HG03280 (cell line): ENCODE measurements around the gene STX18.
A peak's percentile ranks its signal among the peaks of the same experiment; 100 is the strongest.
"Not testable (repeated sequence)": the region's sequence is repeated elsewhere in the genome, so short reads cannot be mapped to it uniquely, and the experiment has no call there.

Experiments used
- ATAC-seq: cut with Tn5 transposase; IDR thresholded peaks from one replicate; pipeline ENCODE4 v1.9.1; 2021; ENCODE audit warnings: mild to moderate bottlenecking, moderate library complexity; ENCODE audit not compliant: unreplicated experiment

Gene STX18

DNA sequence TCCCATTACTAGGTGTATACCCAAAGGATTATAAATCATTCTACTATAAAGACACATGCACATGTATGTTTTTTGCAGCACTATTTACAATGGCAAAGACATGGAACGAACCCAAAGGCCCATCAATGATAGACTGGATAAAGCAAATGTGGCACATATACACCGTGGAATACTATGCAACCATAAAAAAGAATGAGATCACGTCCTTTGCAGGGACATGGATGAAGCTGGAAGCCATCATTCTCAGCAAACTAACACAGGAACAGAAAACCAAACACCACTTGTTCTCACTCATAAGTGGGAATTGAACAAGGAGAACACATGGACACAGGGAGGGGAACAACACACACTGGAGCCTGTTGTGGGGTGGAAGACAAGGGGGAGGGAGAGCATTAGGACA, 31.2 kb downstream of the STX18 start:
- not testable (repeated sequence) for ATAC-seq

DNA sequence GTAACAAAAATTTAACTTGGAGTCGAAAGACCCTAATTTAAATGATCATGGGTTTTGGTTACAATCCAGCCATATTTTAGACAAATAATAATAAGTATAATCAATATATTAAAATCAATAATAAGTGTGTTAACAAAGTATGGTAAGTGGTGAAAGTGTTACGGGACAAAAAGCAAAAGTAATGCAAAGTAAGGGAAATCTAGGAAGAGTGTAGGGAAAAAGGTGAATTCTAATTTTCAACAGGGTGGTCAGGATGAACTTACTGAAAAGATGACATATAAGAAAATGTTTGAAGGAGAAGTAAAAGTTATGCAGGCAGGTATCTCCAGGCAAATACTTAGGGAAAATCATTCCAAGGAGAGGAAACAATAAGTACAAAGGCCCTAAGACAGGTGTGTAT, 32.3 kb downstream of the STX18 start:
- ATAC-seq: no peak

DNA sequence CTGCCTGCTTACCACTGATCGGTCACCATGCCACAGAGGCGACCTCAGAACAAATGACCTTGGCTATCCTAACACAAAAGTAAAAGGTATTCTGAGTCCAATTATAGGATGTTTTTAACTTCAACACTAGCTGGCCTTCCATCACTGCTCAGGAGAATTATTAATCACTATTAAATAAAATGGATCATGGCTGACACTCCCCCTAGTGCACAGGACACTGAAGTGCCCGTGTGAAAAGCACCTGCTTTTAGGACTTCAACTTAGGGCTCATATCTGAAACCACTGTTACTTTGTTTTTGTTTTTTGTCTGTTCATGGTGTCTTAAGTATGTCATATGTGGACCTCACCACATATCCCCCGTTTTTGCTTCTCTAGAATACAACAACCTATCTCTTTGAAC, 33.9 kb downstream of the STX18 start:
- ATAC-seq: no peak

DNA sequence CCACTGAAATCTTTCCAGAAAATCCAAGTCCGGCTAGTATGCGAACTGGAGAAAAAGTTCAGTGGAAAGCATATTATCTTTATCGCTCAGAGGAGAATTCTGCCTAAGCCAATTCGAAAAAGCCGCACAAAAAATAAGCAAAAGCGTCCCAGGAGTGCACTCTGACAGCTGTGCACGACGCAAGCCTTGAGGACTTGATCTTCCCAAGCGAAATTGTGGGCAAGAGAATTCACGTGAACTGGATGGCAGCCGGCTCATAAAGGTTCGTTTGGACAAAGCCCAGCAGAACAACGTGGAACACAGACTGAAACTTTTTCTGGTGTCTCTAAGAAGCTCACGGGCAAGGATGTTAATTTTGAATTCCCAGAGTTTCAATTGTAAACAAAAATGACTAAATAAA, 34.4 kb downstream of the STX18 start:
- no peak for ATAC-seq

DNA sequence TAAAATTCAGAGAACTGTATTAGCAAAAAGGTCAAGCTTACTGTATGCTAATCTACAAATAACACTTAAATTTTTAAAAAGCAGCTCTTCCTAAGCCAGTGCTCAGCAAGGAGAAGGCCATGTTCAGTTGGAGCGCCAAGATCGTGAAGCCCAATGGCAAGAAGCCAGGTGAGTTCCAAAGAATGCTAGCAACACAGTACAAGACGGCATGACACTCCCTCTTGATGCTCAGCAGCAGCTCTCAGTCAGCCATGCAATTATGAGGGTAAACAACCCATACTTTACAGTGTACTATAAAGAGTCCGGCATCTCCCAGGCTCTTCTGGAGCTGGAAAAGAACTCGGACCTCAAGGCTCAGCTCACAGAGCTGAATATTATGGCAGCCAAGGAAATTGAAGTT, 34.9 kb downstream of the STX18 start:
- ATAC-seq: no peak

DNA sequence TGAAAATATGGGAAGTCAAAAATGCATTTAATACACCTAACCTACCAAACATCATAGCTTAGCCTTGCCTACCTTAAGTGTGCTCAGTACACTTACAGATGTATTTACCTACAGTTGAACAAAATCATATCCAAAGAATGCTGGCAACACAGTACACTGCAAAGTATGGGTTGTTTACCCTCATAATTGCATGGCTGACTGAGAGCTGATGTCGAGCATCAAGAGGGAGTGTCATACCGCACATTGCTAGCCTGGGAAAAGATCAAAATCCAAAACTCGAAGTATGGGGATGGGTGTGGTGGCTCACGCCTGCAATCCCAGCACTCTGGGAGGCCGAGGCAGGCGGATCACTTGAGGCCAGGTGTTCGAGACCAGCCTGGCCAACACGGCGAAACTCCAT, 36.6 kb downstream of the STX18 start:
- ATAC-seq: not testable (repeated sequence)

DNA sequence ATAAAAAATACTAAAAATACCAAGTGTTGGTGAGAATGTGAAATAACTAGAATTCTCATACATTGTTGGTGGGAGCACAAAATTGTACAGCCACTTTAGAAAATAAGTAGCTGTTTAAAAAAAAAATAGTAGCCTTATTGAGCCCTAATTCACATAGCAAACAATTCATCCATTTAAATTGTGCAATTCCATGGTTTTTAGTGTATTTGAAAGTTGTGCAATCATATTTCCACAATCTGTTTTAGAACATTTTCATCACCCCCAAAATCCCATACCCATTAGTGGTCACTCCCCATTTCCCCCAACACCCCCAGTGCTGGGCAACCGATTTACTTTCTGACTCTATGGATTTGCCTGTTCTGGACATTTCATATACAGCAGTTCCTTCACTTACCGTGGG, 37.1 kb downstream of the STX18 start:
- no peak for ATAC-seq

DNA sequence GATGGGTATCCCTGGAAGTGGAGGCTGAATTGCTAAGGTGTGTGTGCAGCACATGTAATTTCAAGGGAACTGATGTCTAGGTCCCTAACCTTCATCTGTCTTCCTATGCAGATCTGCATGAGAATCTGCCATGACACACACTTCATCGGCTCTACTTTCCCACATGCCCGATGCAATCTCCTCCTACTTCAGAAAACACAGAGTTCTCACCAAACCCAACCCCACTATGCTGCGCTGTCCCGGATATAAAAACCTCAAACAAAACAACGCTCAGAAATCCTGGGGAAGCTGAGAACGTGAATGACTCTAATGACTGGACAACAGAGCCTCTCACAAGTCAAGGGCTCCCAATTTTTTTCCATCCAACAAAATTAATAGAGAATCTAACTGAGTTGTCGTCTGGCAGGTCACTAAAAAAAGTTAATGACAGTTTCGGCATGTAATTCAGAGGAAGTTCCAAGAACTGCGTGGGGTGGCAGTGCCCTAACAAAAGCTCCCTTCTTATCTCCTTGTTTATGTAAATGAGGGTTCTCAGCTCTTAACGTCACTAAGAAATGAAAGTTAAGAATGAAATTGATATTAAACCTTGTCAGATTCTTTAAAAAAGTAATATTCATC, 39.0 kb downstream of the STX18 start:
- no peak for ATAC-seq

DNA sequence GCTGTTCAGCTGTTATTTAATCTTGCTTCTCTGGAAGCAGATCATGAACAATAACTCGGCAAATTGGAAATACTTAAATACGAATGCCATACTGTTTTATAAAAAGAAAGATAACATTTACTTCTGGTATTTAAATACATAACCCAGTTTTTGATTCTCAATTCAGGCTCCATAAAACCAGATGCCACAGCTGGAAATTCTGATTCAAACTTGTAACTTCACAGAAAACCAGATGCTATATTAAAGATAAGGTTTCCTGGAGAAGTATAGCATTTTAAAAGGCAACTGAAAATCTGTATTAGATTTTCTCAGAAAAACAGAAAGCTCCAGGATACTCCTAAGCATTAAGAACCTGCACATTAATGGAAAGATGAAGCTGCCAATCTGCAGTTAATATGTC, 40.2 kb downstream of the STX18 start:
- ATAC-seq: no peak

DNA sequence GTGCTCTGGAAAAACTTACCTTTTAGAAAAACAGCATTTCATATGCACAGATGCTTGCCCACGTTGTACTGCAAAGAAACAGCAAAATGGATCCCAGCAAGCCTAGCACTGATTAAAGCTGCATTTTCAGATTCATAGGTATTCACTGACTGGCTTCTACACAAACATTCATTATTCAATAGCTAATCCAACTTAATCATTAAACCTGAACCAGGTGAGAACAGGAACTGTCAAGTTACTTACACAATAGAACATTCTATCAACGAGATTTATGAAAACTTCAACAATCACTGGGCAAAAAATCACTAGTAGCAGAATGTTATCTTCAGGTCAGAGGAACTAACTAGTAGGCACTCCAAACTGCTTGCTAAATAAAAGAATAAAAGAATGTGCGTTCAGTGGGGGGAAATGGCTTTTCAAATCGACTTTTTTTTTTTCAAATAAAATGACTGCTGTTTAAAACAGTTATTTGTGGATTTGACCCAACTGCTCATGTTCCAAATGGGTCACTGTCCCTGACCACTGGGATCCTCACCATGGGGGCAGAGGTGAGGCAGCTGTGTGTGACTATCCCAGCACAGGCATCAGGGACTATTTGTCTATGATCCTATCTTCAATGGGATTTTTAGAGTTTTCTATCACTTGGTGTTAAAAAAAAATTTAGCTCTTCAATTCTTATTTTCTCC, 42.3 kb downstream of the STX18 start:
- no peak for ATAC-seq

DNA sequence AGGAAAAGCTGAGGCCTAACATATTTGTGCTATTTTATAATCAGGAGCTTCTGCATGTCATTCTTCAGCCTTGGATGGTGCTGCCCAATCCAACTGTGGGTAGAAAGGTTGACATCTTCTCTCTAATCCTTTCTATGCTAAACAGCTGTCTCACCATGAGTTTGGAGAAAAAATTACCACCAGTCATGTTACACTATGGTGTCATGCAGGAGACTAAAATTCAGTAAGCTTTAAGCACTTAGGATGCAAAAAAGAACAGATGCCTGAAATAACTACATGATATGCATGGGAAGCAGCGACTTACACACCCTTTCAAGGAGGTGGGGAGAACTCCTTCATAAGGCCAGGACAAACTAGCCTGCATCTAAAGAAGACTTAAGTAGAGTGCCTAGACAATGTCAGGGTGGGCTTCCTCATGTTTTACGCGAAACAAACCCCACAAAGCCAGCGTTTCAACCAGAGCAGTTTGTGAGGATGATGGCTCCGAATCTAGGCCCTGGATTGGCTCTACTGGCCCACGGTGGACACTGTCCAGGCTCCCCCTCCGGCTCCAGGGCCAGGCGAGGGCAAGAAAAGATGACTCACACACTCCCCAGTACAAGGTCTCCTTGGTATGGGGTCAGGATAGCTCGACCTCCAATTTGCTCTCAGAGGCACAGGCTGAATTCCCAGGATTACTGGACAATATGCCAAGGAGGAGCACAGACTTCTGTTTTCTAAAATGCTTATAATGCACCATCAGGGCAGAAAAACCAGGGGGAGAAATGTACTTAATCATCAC, 45.1 kb downstream of the STX18 start:
- ATAC-seq: no peak

DNA sequence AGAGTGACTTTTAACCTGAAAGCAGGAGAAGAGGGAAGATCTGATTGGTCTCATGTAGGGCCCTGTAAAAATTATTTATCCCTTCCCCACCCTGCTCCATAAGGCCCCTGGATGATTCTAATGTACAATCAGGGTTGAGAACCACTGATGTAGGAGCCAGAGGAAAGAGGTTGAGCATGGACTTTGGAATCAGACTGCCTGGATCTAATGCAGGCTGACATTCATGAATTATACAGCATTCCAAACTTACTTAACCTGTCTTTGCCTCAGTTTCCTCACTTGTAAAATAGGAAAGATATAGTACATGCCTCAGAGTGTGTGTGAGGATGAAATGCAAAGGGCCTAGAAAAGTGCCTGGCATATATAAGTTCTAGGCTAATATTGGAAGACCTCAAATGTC, 47.0 kb downstream of the STX18 start:
- ATAC-seq: no peak

DNA sequence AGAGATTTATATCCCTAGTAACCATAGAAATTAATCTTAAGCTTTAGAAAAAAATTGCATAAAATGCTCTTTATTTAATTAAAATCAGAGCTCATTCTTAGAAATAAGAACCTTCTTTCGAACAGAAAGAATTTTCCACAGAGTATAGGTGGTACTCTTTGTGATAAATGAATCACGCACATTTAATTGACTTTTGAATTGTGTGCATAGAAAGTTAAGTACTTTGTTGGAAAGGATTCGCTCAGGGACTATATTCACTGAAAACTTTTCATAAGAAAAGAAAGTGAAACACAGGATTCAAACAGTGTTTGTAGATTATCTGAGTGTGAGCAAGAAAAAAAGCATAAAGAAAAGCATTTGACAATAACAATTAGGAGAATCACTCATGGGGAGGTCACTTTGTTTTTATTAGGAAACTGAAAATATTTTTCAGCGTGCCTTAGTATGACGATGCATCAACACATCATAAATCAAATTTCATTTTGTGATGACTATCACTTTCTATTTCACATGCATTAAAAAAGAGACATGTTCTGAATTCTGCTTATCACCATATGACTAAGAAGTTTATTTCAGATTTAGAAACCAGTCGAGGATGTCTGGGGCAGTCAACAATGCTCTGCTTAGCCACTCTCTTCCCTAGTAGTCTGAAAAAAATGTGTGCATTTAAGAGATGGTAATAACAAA, 49.5 kb downstream of the STX18 start:
- ATAC-seq: peak; percentile 57

DNA sequence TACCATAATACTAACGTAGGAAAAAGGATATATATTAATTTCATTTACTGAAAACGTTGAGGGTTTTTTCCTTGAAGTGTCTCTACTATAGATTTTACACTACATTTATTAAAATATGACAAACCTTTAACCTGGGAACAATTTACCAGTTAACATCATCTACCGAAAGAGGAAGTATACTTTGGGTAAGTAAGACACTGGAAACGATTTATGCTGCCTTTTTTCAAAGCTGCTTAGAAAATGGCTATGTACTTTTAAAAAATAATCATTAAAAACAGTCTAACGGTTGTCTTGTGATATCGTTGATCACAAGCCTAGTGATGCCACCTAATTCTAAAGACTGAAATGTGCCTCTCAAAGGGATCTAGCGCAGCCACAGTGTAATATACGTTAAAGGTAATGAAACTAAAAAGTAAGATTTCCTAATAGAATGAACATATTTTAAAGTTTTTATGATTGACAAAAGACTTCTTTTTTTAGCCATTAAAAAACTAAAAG, 50.4 kb downstream of the STX18 start:
- ATAC-seq: no peak

DNA sequence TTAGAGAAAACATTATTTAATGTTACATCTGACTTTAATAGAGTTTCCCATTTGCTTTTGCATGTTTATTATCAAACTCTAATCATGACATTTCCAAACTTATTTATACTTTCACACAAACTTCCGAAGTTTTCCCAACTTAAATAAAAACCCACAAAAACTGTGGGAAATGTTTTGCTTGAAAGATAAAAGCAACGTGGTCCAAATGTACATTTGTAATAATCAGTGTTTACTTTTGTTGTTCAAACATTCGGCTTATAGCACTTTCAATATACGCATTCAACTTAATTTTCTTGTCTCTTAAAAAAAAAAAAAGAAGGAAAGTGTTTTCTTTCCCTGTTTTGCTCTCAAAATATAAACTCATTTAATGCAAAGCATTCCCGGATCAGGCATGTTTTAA, 51.0 kb downstream of the STX18 start:
- ATAC-seq: no peak

DNA sequence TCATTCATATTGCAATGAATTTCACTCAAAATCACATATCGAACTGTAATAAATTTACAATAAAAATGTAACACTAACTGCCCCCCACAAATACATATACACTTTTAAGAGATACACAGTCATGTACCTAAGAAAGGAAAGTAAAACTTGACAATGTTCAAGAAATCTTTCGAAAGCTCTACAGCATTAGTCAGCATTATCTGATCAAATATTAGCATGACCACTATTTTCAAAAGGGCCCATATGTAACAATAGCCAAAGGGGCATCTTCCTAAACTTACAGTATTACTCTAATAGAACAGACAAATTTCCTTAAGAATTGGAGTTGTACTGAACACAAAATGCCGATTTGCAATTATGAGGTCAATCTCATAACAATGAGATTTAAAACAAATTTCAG, 51.8 kb downstream of the STX18 start:
- ATAC-seq: no peak

DNA sequence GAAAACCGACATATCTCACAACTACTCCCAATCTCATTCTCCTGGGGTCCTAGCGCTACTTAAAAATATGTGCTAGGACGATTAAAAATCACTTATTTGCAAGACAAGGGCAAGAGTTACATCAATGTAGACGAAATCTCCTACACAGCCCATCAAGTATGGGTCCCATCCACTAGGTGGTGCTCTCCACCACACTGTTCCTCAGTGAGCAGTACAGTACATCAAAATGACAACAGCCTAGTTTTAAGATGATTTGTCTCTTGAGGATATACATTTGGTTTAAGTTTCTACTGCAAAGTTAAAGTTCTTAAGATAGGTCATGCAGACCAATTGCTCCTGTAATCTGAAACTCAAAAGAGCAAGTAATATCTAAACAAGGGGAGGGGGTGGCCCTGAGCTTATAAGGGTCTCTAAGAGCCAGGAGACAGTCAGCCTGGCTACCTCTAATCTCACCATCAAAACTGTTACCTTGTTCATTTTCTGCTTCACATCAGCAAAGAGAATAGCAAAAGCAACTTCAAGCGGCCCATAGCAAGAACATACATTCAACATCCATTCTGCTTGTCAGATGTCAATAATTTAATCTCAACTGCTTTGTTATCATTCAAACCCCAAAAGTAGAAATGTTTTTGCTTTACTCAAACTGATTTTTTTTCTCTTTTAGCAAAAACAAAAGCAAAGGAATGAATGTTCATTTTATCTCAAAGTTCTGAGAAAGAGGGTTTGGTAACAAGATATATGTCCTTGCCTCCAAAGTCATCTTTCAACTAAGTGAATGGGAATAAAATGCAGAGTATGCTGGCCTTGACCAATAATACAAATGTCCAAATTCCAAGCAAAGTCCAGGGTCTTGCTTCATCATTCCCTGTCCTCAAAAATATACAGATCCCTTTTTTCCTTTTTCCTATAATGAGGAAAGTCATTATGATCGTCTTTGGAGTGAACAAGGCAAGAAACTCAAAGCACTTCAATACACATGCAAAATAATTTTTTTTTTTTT, 53.1 kb downstream of the STX18 start:
- ATAC-seq: peak; percentile 72

DNA sequence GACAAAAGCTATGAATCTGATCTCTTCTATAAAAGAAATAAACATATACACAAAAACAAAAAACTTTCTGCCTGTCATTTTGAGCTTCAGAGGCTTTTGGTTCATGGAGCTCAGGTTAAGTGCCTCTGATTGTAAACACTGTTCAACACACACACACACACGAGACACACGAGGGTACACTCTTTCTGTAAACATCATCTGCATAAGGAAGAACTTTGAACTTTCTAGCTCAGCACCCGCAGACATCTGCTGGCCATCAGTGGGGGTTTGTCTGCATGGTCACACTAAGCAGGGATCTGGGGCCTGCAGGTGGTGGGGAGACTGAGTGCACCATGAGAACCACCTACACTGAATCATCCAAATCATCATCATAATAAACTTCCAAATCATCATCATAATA, 54.9 kb downstream of the STX18 start:
- ATAC-seq: no peak

DNA sequence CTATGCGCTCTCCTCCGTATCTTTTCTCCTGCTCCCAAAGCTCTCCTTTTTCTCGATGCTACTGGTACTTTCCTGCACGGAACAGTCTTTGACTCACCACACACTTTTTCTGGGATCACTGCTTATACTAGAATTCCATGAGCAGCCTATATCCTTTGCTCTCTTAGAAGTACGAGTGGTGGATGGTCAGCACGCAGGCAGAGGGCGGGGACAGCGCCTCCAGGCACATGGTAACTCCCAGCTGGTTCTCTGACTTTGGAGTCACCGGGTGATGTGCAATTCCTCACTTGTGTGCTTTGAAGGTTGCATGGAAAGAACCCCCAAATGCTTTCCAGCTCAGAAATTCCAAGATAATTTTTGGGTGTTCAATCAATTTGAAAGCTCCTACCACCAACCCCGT, 56.0 kb downstream of the STX18 start:
- no peak for ATAC-seq

DNA sequence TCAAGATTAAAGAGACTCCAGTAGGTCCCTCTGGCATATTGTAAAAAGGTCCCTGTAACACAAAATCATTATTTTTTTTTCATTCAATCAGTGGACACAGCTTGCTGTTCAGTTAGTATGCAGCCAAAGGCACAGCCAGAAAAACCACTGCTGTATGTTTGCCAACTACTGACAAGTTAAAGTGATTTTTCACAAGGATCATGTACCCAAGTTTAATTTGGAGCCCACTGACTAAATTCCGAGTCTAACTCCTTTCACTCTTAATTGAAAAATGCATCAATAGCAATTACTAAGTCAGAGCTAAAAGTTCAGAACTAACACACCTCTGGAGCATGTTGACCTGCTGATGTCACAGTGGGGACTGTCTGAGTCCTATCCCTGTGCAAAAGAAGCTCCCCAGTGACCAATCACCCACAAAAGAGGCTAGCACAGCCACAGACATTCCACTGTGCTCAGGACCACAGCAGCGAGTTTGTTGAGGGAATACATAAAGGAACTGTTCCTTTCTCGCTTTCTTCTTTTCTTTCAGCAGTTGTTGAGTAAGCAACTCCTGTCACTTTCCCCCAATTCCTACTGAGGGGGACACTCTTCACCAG, 60.4 kb downstream of the STX18 start:
- ATAC-seq: no peak
